Fibroblast of lung (primary cell): ENCODE results near the gene ANTXRL.

ENCODE experiments used
- EZH2 ChIP-seq: IDR thresholded peaks from 2 replicates; pipeline ENCODE4 v1.5.1; 2012; ENCODE audit warnings: low read length, control low read depth, mild to moderate bottlenecking; ENCODE audit errors: missing control alignments
- TF ChIP-seq, protein P1 (sequence below), 2 donors: IDR thresholded peaks in 1 of 2; conservative IDR thresholded peaks in 1 of 2; 1 replicate in 1 of 2; 2 replicates in 1 of 2; pipeline ENCODE4 v1.5.1; 2011 to 2012; ENCODE audit warnings: low read length in 2 of 2, control low read depth in 1 of 2, inconsistent platforms in 1 of 2, low read depth in 1 of 2, mild to moderate bottlenecking in 1 of 2

DNA sequence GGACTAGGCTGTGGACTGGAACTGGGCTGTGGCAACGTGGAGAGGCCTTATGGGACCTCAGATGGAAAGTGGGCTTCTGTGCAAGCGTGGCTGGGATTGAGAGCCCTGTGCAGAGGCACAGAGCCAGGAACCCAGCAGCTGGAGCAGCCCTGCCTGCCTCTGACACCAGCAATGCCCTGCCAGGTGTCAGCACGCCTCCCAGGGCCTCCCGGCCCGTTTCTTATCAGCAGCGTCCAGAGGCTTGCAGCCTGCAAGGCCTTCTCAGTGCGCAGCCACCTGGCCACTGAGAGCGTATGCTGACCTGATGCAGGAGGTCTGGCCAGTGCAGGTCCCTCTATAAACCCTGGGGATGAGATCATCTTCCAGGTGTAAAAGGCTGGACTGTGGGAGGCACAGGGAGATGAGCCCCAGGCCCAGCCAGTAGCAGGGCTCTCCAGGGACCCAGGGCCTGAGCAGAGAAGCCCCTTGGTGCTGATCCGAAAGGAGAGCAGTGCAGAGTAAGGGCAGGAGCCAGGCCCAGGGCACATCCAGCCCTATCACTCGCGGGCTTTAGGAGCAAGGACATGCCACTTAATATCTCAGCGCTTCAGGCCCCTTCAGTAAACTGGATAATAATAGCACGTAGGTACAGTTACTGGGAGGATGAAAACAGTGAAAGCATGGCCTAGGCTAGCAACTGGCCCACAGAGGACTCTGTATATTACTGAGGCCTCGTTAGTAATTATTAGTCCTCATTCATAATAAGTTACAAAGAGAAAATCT, 38.8 kb upstream of the ANTXRL start:
- TF ChIP-seq, protein P1, sequence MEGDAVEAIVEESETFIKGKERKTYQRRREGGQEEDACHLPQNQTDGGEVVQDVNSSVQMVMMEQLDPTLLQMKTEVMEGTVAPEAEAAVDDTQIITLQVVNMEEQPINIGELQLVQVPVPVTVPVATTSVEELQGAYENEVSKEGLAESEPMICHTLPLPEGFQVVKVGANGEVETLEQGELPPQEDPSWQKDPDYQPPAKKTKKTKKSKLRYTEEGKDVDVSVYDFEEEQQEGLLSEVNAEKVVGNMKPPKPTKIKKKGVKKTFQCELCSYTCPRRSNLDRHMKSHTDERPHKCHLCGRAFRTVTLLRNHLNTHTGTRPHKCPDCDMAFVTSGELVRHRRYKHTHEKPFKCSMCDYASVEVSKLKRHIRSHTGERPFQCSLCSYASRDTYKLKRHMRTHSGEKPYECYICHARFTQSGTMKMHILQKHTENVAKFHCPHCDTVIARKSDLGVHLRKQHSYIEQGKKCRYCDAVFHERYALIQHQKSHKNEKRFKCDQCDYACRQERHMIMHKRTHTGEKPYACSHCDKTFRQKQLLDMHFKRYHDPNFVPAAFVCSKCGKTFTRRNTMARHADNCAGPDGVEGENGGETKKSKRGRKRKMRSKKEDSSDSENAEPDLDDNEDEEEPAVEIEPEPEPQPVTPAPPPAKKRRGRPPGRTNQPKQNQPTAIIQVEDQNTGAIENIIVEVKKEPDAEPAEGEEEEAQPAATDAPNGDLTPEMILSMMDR (conservative IDR thresholded peaks at IDR 0.05 in 1 of 2, IDR thresholded peaks at IDR 0.05 in 1 of 2; ENCODE audit: low read depth in 1 of 2, low read length in 2 of 2): no peak
- no peak for TF ChIP-seq EZH2
